Pancreas (tissue), 10 donors: ENCODE measurements around the gene NPY2R. TPM values are rescaled to one million over a fixed set of nuclear protein-coding genes. Genes with fewer than 3 reads are reported as not detected.

Experiments used
- ATAC-seq, 4 donors: fragments of 200-7000 bp; cut with Tn5 transposase; one replicate each; pipeline versions ENCODE4 v1.8.0 to v1.9.1; 2020; ENCODE audit warnings: mild to moderate bottlenecking in 4 of 4, moderate library complexity in 4 of 4
- DNase-seq, 6 donors: peaks; one replicate each; pipeline ENCODE4 v3.0.0-alpha.2; 2020
- FAIRE-seq: peaks from 2 replicates; lab custom pipeline; 2012; peaks lifted over from hg19 to GRCh38; lab: Jason Lieb, UNC
- H3K27ac ChIP-seq, 4 donors: fragments of 200-600 bp; sonication (generic); 1 replicate in 3 of 4; 2 replicates in 1 of 4; pipeline versions ENCODE4 v1.5.0 to v1.8.0; 2020
- H3K27me3 ChIP-seq, 4 donors: fragments of 200-600 bp; one replicate each; pipeline ENCODE4 v1.8.0; 2021
- H3K36me3 ChIP-seq, 3 donors: fragments of 200-600 bp; sonication (generic) in 1 of 3; one replicate each; pipeline versions ENCODE4 v1.5.0 to v1.8.0; 2020 to 2021
- H3K4me1 ChIP-seq, 3 donors: fragments of 200-600 bp; one replicate each; pipeline ENCODE4 v1.8.0; 2021
- H3K4me3 ChIP-seq, 4 donors: fragments of 200-600 bp; sonication (generic) in 2 of 4; one replicate each; pipeline versions ENCODE4 v1.5.0 to v1.8.0; 2020 to 2021
- H3K9me3 ChIP-seq, 4 donors: fragments of 200-600 bp; one replicate each; pipeline ENCODE4 v1.8.0; 2021
- WGBS, 2 donors: extraction: QIAGEN DNeasy Blood & Tissue Kit; methylation state at CpG; one replicate each; pipeline ENCODE4 v1.1.7; 2013; 5-methylcytosine and 5-hydroxymethylcytosine counted together
- intact Hi-C, 3 donors: fragments of 100-400 bp; cut with DNase I; formaldehyde crosslinking; loops; one replicate each; pipeline versions ENCODE4 v1.11.1 to v1.14.2; 2022
- polyA plus RNA-seq, 2 donors: library from polyadenylated mRNA; stranded (reverse); fragments of 200-250 nt; gene quantifications; one replicate each; pipeline ENCODE4 v1.2.3, GENCODE V29; 2013
- total RNA-seq, 6 donors: library from RNA; stranded (reverse); fragmentation: NEBNext Ultra II Directional in 4 of 6; extraction: Animal tissue kit (Norgen Biotek cat#: 25700) in 4 of 6; gene quantifications; one replicate each; pipeline versions ENCODE4 v1.2.1 to v1.2.4, GENCODE V29; 2021 to 2023
- TF ChIP-seq, protein P1 (sequence below), 4 donors: fragments of 200-600 bp; sonication (generic) in 3 of 4; IDR thresholded peaks; one replicate each; pipeline versions ENCODE4 v1.5.0 to v1.8.0; 2021; ENCODE audit warnings: antibody characterized with exemption in 4 of 4
- donor health status: healthy with polysubstance abuse.
- donor health status: DM: no; HTN: no; CAD: no; lungs with moderate emphysema.
- donor health status: DM: no; HTN: no; CAD: no.
- donor health status: control.
- donor health status: control.
- donor health status: Bipolar disorder and iron deficiency.
- donor health status: DM: yes; HTN: yes; CAD: no.
- donor health status: DM: no; HTN: no; CAD: no.
- donor health status: DM: no; HTN: no; CAD: no.
- donor health status: DM: yes; HTN: yes; CAD: no.

The NPY2R gene
- total and polyA plus RNA-seq, 8 donors, result 0.02 TPM; not detected in 7

DNA sequence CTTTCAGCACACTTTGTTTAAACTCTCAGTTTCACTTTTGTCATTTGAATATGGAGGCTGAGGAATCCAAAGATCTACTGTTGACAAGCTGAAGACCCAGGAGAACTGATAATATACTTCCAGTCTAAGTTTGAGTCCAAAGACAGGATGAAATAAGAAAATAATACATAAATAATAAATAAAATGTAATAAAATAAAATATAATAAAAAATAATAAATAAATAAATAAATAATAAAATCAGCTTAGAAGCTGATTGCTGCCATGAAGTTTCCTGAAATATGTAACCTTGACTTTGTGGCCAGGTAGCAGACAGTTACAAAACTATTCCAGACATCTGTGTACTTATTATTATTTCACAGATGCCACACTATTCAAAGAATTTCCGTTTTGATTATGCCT, 55.0 kb downstream of the NPY2R start:
- Histone ChIP-seq H3K9me3 (no peaks in the 10 kb centered on the region), H3K36me3 (no peaks in the 10 kb centered on the region), H3K27me3 (peaks cover 0 to 5% (median 0%) of the 10 kb centered on the region in 4 donors), H3K4me3 (no peak overlapping the region), H3K4me1 (no peaks in the 10 kb centered on the region), H3K27ac (no peak overlapping the region)
- 36 to 47% methylated on average over 1 of the region's 1 CpG for WGBS, 2 donors
- DNase-seq (no peak), FAIRE-seq (no peak), ATAC-seq (no peak)
- TF ChIP-seq, protein P1, sequence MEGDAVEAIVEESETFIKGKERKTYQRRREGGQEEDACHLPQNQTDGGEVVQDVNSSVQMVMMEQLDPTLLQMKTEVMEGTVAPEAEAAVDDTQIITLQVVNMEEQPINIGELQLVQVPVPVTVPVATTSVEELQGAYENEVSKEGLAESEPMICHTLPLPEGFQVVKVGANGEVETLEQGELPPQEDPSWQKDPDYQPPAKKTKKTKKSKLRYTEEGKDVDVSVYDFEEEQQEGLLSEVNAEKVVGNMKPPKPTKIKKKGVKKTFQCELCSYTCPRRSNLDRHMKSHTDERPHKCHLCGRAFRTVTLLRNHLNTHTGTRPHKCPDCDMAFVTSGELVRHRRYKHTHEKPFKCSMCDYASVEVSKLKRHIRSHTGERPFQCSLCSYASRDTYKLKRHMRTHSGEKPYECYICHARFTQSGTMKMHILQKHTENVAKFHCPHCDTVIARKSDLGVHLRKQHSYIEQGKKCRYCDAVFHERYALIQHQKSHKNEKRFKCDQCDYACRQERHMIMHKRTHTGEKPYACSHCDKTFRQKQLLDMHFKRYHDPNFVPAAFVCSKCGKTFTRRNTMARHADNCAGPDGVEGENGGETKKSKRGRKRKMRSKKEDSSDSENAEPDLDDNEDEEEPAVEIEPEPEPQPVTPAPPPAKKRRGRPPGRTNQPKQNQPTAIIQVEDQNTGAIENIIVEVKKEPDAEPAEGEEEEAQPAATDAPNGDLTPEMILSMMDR (IDR thresholded peaks at IDR 0.05), result no peak
- intact Hi-C loops, result no loop called here

DNA sequence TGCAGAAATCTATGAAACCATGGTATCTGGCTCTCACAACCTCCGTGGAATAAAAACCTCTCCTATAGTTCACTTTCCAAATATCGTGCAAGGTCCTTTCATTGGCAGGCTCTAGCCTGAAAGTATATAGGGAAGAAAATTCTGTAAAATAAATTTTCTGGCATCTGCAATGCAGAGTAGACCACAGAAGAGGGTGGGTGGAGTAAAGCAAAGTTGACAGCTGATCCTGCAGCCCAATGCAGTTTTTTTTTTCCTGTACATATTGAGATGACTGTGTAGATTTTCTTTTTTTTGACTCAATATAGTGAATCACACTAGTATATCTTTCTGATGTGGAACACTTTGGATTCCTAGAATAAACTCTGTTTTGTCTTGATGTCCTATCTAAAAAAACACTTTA, 56.7 kb downstream of the NPY2R start:
- Histone ChIP-seq H3K36me3 (no peaks in the 10 kb centered on the region), H3K4me1 (no peaks in the 10 kb centered on the region), H3K27me3 (peaks cover 0 to 5% (median 0%) of the 10 kb centered on the region in 4 donors), H3K4me3 (no peak overlapping the region), H3K9me3 (no peaks in the 10 kb centered on the region), H3K27ac (no peak overlapping the region)
- TF ChIP-seq, protein P1 (IDR thresholded peaks at IDR 0.05), result no peak
- 57 to 87% methylated on average over 2 of the region's 2 CpGs for WGBS, 2 donors
- ATAC-seq (no peak), FAIRE-seq (no peak), DNase-seq (no peak)
- intact Hi-C loops, result no loop called here

Other genes with a start within 250 kb of the NPY2R start
- 10 to 100 TPM in 1 of 6 donors, 1 to 10 TPM in 5; 4.2 to 10.1 (median 6.7) TPM for gene MAP9, start 168.3 kb downstream of the NPY2R start, total RNA-seq
- 1 to 10 TPM; 2.7 to 4.9 TPM for gene MAP9, start 168.3 kb downstream of the NPY2R start, polyA plus RNA-seq